HFFc6 (cell line): ENCODE results near the gene ZNF43. TPM values are rescaled to one million over a fixed set of nuclear protein-coding genes. Genes with fewer than 3 reads are reported as not detected.

ENCODE experiments used
- total RNA-seq, 6 experiments: library from RNA; stranded (reverse); fragmentation: NEBNext Ultra II Directional; extraction: Animal tissue kit (Norgen Biotek cat#: 25700); gene quantifications; 2 replicates in 1 of 6; 3 replicates in 5 of 6; pipeline ENCODE4 v1.2.3, GENCODE V29; 2021

The ZNF43 gene
- total RNA-seq, 6 experiments from 2014 or later, result 3.5 to 4.4 (median 3.9) TPM

Other genes starting within 250 kb of the ZNF43 start
- 1 to 10 TPM; 2.8 to 6.2 (median 5.3) TPM for gene ZNF100, start 68.6 kb downstream of the ZNF43 start, total RNA-seq
- gene ZNF208, start 174.8 kb upstream of the ZNF43 start, total RNA-seq, result under 1 TPM in 3 of 6 experiments, not detected in 3; 0.08 to 0.16 (median 0.14) TPM
- gene ZNF257, start 216.3 kb upstream of the ZNF43 start, total RNA-seq, result under 1 TPM in 4 of 6 experiments, not detected in 2; 0.30 to 0.60 (median 0.38) TPM